Measurements from ENCODE around the gene SDK1. TPM values are rescaled to one million over a fixed set of nuclear protein-coding genes. Genes with fewer than 3 reads are reported as not detected.

The SDK1 gene
- total and polyA plus RNA-seq, 2 of the 8 experiments (the other 6 are each of a cell fraction or from before 2014, with no cell fraction given), result 3.3 to 7.2 TPM

- FAIRE-seq (no peak), DNase-seq (ENCODE audit: low read depth in 1 of 2, low spot score in 2 of 2) (peak in 1 of 2 experiments; percentile 26)
- Histone ChIP-seq H2BK15ac (ENCODE audit: low read length) (0 out of 2 replicates have a peak overlapping the region, but pooled peaks have one; percentile 31), H2BK20ac (ENCODE audit: low read length) (no peak overlapping the region), H3K36me3 (ENCODE audit: control insufficient read depth in 2 of 4, insufficient read depth in 4 of 4, low read length in 3 of 4) (no peaks in the 10 kb centered on the region), H3K14ac (ENCODE audit: insufficient read length) (no peak overlapping the region), H3K56ac (replicated peaks; ENCODE audit: insufficient read length, low read depth, low read length) (no peak overlapping the region), H3K9me3 (ENCODE audit: insufficient read depth in 2 of 2, low read depth in 1 of 2, low read length in 1 of 2) (no peaks in the 10 kb centered on the region), H2BK12ac (ENCODE audit: low read depth, low read length) (no peak overlapping the region), H4K8ac (ENCODE audit: extremely low read depth, insufficient read depth, low read length) (no peak overlapping the region), H2AFZ (ENCODE audit: low read length) (no peak overlapping the region), H3K23me2 (ENCODE audit: low read depth, low read length) (no peaks in the 10 kb centered on the region), H2BK5ac (ENCODE audit: low read depth, low read length) (no peak overlapping the region), H3K27ac (ENCODE audit: low read depth, low read length) (no peak overlapping the region), H3K79me1 (ENCODE audit: low read depth, low read length) (no peaks in the 10 kb centered on the region), H4K91ac (replicated peaks; ENCODE audit: insufficient read length, low read length) (no peak overlapping the region), H3K79me2 (ENCODE audit: control insufficient read depth in 1 of 2, insufficient read depth in 2 of 2, low read length in 2 of 2) (no peaks in the 10 kb centered on the region), H3K4me1 (replicated peaks in 1 of 4; ENCODE audit: control insufficient read depth in 3 of 4, insufficient read depth in 4 of 4, low read length in 3 of 4) (no peaks in the 10 kb centered on the region; a peak in 1 of 7 replicates), H3K4me3 (ENCODE audit: extremely low read depth in 1 of 4, insufficient read depth in 2 of 4, low read depth in 3 of 4, low read length in 4 of 4) (no peak overlapping the region), H2AK5ac (ENCODE audit: low read depth, low read length) (no peak overlapping the region), H3K27me3 (replicated peaks in 1 of 4; ENCODE audit: control insufficient read depth in 3 of 4, extremely low read depth in 1 of 4, insufficient read depth in 3 of 4, low read length in 3 of 4) (no peaks in the 10 kb centered on the region), H4K20me1 (replicated peaks in 1 of 2; ENCODE audit: control insufficient read depth in 1 of 2, insufficient read depth in 2 of 2, low read length in 2 of 2) (no peaks in the 10 kb centered on the region), H4K5ac (ENCODE audit: insufficient read length, low read depth, low read length) (no peak overlapping the region), H3K9ac (replicated peaks in 1 of 4; ENCODE audit: extremely low read depth in 1 of 4, low read depth in 3 of 4, low read length in 3 of 4) (no peak overlapping the region), H3K23ac (ENCODE audit: insufficient read length) (no peak overlapping the region), H3K4me2 (ENCODE audit: insufficient read depth in 1 of 2, low read depth in 2 of 2, low read length in 2 of 2) (no peak overlapping the region), H3K18ac (ENCODE audit: extremely low read depth, low read length) (no peak overlapping the region), H2BK120ac (replicated peaks; ENCODE audit: low read depth, low read length) (no peak overlapping the region), H3K4ac (replicated peaks; ENCODE audit: insufficient read length, low read depth, low read length) (no peak overlapping the region)
- CTCF ChIA-PET (ENCODE audit: partially characterized antibody), result interaction anchor here (1.2 to 1.7 kb wide), 2 partner anchors 18 to 67 kb away, joined by 3 to 5 read pairs; no protein-coding TSS in a partner anchor
- POLR2A ChIA-PET (ENCODE audit: partially characterized antibody), result no interaction called here
- 90% methylated on average over 7 of the region's 7 CpGs; no CpG with 5 or more reads in 1 of the 2 experiments for WGBS, 2 experiments (ENCODE audit: extremely low coverage in 1 of 2, insufficient coverage in 1 of 2, insufficient read length in 1 of 2, insufficient replicate concordance in 2 of 2, low coverage in 1 of 2, low lambda C conversion rate in 2 of 2, missing lambda C conversion rate in 1 of 2)
- TF ChIP-seq TAF7 (optimal IDR thresholded peaks at IDR 0.05; ENCODE audit: borderline replicate concordance, low read depth, low read length) (no peak), SIN3A (conservative IDR thresholded peaks at IDR 0.05 in 1 of 2, IDR thresholded peaks at IDR 0.05 in 1 of 2; ENCODE audit: low read depth in 1 of 2, low read length in 2 of 2) (no peak), SP1 (IDR thresholded peaks at IDR 0.05; ENCODE audit: low read depth, low read length) (no peak), SIRT6 (IDR thresholded peaks at IDR 0.05; ENCODE audit: low read length) (no peak), RBBP5 (IDR thresholded peaks at IDR 0.05; ENCODE audit: borderline replicate concordance, low read depth, low read length) (no peak), FOSL1 (IDR thresholded peaks at IDR 0.05; ENCODE audit: insufficient read depth, low read depth, low read length) (no peak), TAF1 (IDR thresholded peaks at IDR 0.05; ENCODE audit: low read depth, low read length) (no peak), POLR2AphosphoS5 (IDR thresholded peaks at IDR 0.05; ENCODE audit: low read depth, low read length) (no peak), JUN (IDR thresholded peaks at IDR 0.05; ENCODE audit: low read depth, low read length) (no peak), TEAD4 (IDR thresholded peaks at IDR 0.05; ENCODE audit: low read depth, low read length) (no peak), NANOG (IDR thresholded peaks at IDR 0.05; ENCODE audit: insufficient read depth, low read depth, low read length, poor library complexity, severe bottlenecking) (no peak), SUZ12 (IDR thresholded peaks at IDR 0.05; ENCODE audit: low read length) (no peak), TBP (IDR thresholded peaks at IDR 0.05; ENCODE audit: low read depth, low read length) (no peak), GTF2F1 (IDR thresholded peaks at IDR 0.05; ENCODE audit: borderline replicate concordance, low read depth, low read length) (no peak)
Measured at GRCh38 chr7:4070214-4070613, 769.2 kb downstream of the SDK1 start.
